ENCODE data around the gene PFN2.
"Not testable (repeated sequence)": the region's sequence is repeated elsewhere in the genome, so short reads cannot be mapped to it uniquely, and the experiment has no call there.

PFN2 gene, protein sequence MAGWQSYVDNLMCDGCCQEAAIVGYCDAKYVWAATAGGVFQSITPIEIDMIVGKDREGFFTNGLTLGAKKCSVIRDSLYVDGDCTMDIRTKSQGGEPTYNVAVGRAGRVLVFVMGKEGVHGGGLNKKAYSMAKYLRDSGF

DNA sequence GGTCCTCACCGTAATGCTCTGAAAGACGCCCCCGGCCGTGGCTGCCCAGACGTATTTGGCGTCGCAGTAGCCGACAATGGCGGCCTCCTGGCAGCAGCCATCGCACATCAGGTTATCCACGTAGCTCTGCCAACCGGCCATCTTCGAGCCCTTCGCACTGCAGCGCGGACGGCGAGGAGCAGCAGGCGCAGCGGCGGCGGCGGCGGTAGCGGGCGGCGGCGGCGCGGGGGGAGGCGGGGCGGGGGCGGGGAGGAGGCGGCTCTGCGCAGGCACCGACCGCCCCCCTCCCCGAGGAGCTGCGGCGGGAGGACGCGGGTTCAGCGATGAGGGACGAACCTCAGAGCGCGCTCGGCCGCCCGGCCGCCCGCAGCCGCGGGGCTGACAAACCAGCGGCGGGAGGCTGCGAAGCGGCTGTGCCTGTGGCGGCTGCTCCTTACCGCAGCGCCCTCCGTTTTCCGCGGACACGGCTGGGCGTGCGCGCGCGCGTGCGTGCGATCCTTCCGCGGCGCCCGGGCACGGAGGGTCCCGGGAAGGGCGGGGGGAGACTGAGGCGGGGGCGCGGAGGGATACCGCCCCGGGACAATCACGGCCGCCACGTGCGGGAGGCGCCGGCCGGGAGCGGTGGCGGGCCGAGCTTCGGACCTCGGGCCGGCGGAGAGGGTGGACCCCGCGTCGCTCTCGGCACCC lies at the start of gene PFN2:
TSS of gene PFN2 (minus strand) at position 180 of the 687 bp plus-strand sequence. CDS start at position 141, 39 bp downstream.
- DNase-seq (ENCODE audit: low read depth, low spot score): no peak

DNA sequence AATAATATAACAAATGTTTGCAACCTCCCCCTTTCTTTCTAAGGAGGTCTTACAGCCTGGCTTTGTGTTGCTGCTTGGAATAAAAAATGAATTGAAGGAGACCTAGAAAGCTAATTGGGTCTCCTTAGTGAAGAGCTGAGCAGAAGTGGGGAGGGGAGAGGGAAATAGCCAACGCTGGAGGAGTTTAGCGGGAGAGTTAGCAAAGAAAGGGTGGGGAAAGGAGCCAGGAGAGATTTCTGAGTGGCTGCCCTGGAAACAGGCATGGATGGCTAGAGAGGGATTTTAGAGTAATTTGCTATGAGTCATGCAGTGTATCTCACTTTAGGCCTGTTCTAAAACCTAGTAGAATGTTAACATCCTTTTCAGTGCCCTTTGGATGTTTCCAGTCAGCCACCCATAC lies 45.2 kb upstream of the PFN2 start:
- DNase-seq (ENCODE audit: low read depth, low spot score): no peak

DNA sequence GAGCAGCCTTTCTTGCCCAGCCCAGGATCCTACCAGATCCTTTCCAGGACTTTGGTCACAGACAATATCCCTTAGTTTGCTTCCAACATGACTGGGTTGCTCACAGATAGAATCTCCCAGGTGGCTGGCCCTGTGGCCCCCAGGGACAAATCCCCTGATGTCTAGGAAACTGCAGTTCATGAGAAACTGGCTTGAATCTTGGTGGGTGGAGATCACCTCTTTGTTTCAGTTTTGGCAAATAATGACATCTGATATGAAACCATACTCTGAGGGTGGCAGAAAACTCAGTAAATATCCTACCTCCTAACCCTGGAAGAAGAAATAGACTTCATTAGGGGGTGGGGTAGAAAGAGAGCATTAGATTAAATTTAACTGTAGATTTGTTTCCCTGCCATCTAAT lies 44.1 kb upstream of the PFN2 start:
- DNase-seq (ENCODE audit: low read depth, low spot score): no peak

DNA sequence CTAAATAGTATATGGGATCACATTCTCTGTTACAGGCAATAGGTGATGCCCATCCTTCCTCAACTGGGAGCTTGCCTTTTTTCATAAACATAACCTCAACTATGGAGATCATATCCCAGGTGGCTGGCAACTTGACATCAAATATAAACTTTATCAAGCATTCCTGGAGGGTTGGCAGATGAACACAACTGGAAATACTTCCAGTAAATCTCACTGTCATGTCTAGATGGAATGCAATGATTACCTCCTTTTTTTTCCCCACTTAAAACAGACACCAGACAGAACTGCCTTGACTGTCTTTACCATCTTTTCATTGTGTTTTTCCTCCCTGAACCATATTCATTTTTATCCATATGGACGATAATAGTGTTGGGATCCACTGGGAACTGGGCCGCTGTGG lies 43.1 kb upstream of the PFN2 start:
- no peak for DNase-seq (ENCODE audit: low read depth, low spot score)

DNA sequence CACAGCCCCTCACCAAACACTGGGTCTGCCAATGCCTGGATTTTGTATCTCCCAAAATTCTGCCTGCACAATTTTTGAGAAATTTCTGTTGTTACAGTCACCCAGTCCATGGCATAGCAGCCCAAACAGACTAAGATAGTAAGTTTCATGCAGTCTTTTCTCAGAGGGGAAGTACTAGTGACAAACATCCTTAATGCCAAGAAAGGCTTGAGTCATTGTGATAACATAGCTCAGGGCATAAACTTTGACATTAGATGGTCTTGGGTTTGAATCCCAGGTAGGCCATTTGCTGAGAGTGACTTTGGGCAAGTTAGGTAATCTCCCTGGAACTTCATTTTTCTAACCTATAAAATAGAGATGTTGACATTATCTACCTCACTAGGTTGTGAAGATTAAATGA lies 36.1 kb upstream of the PFN2 start:
- DNase-seq (ENCODE audit: low read depth, low spot score): no peak

DNA sequence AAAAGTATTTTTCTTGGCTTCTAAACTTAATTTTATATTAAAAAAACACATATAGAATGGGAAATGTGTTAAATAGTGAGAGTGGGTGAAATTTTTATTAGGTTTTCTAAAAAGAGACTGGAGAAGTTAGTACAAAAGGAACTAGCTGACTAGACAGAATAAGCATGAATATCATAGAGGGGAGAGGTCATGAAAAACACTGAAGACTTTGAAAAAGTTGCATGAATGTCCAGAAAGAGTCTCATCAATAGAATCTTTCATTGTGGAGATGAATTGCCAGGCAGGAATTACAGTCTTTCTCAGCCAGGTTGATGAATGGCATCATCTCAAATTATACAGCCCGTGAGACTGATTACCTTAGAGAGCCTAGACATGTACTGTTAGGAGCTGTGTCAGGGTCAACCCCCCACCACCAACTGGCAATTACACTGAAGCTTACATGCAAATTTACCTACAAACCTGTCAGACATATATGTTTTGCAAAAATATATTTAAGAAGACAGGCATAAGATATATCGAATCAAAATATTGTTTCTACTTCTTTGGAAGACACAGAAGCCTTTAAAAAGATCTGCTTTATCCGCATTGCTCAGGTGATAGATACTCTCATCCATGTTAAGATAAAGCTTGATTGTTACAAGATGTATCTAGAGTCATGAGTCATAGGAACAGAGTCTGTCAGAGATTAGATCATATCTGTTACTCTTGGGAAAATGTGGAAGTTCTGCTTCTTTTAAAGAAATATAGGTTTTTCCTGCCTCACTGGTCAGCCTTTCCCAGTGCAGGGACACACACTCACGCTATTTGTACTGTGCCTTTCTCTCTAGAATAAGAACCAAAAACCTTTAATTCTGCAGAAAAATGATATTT lies 34.8 kb upstream of the PFN2 start:
- DNase-seq (ENCODE audit: low read depth, low spot score): no peak

DNA sequence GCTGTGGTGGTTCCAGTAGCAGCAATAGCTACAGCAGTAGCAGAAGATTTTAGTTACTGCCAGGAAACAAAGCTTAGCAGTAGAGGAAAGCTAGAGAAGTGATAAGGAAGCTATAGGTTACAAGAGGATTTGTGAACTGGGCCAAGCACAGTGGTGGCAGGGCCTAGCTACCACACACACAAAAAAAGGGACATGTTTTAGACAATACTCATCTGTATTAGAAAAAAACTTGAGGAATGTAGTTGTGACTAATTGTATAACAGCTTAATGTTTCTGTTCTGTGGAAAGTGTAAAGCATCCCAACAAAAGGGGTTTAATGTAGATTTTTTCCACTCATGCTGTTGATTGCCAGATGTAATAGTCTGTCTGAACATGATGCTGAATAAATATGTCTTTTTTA lies 29.9 kb upstream of the PFN2 start:
- no peak for DNase-seq (ENCODE audit: low read depth, low spot score)

DNA sequence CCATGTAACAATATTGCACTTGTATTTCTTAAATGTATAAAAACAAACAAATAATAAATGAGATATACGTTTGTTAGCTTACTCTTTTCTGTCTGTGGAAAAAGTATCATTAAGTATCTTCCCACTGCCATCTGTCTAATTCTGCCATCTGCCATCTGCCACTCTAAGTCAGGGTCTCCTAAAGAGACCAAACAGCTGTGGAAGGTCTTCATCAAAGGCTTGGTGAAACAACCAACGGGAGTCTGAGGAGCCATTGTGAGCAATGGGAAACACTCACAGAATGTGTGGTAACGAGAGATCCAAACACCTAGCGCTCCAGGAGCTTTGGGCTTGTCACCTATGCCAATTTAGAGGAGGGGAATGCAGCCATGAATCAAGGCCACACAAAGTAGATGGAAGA lies 28.7 kb upstream of the PFN2 start:
- DNase-seq (ENCODE audit: low read depth, low spot score): no peak

DNA sequence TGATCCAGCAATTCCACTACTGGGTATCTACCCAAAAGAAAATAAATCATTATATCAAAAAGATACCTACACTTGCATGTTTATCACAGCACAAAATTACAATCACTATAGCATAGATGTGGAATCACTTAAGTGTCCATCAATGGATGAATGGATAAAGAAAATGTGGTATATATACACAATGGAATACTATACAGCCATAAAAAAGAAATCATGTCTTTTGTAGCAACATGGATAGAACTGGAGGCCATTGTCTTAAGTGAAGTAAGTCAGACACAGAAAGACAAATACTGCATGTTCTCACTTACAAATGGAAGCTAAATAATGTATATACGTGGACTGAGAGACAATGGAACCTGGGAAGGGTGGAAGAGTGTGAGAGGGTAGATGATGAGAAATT lies 28.3 kb upstream of the PFN2 start:
- no peak for DNase-seq (ENCODE audit: low read depth, low spot score)

DNA sequence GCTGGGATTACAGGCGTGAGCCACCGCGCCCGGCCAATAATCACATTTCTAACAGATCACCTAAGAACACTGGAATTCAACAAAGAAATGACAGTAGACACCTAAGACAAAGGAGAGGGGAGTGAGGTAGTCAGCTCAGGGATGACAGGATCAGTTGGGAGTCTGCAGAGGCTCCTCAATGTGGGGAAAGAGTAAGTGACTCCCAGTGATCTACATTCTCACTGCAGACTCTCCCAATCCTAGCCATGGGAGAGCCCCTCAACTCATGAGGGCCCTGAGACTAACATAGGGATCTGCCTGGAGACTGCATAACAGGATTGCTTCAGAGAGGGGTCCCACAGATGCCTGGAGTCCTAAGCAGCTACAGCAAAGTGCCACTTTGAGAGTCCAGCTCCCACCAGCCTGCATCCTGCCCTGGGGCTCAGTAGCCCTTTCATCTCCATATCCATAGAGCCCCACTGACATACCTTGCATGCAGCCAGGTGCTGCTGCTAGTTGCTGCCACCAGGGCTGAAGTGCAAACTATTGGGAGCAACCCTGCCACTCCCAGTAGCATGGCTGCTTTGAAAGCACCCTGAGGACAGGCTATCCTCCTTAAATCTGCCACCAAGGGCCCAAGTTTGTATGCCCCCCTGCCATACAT lies 21.8 kb upstream of the PFN2 start:
- no peak for DNase-seq (ENCODE audit: low read depth, low spot score)

DNA sequence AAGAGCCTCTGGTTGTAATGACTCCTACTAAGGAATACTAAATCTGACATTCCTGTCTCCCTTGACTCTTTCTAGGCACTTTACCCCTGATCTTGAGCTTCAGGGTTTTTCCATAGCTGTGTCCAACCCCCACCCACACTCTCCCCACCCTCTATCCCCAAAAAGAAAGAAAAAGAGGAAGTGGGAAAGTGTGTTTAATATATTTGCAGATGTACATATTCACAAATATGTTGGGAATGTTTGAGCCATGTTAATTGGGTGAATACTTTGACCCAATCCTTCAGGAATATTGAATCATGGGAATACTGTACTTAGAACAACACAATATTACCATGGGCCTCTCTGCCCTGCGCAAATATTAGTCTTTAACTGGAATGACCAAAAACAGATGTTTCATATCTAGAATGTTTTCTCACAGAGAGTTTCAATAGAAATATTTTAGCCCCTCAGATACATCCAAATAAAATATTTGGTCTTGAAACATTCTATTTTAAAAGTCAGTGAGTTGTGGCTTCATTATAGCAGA lies 19.8 kb upstream of the PFN2 start:
- no peak for DNase-seq (ENCODE audit: low read depth, low spot score)

DNA sequence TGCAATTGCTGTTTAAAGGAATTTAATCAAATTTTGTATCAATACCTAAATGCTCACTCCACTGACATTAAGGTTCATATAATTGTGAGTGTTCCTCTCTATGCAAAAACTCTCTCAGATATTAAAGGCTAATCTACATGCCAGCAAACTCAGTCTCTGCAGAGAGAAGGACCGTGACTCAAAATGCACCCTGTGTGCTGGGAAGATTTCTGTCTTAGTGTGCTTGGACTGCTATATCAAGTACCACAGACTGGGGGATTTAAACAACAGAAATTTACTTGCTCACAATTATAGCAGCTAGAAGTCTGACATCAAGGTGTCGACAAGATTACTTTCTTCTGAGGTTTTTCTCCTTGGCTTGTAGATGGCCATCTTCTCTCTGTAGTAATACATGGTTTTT lies 18.6 kb upstream of the PFN2 start:
- DNase-seq (ENCODE audit: low read depth, low spot score): no peak

DNA sequence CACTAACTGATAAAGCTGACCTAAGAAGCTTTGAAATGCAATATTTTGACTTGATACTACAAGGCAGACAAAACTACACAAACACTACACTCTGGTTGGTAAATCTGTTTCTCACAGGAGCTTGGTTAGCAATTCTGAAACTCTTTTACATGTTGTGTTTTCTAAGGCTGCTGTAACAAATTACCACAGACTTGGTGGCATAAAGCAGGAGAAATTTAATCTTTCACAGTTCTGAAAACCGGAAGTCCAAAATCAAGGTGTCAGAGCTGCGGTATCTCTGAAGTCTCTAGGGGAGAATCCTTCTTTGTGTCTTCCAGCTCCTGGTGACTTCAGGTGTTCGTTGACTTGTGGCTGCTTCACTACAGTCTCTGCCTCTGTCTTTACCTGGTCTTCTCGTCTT lies 12.9 kb upstream of the PFN2 start:
- no peak for DNase-seq (ENCODE audit: low read depth, low spot score)

DNA sequence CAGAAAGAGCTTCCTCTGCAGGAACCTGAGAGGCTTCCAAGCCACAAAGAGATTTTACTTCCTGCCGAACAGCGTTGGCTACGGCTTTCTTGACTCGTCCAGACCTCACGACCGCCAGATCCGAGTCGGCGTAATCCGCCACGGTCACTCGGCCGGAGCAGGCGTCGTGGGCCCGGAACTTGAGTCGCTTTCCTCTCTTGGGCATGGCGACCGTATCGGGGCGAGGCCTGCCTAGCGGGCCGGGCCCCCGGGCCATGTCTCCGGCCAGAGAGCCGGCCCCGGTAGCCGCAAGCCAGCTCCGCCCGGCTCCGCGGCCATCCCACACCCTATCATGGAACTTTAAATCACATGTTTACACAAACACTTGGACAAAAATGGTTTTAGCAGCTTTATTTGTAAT lies 12.4 kb upstream of the PFN2 start:
- DNase-seq (ENCODE audit: low read depth, low spot score): not testable (repeated sequence)

DNA sequence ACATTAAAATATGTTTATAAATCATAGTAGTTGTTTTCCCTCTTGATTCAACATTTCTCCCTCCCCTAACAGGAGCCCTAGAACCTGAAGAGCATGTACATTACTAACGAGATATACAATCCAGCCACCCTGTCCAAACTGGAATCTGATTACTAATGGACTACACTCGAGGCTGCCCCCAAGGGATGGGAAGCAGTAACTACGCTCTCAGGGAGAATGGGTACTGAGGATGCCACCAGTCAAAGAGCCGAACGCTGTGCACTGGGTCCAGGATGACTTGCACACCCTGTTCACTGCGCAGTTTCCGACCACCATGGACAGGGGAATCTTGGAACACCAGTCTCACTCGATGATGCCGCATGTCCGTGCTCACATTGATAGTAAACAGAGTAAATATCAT lies 11.3 kb upstream of the PFN2 start:
- not testable (repeated sequence) for DNase-seq (ENCODE audit: low read depth, low spot score)

DNA sequence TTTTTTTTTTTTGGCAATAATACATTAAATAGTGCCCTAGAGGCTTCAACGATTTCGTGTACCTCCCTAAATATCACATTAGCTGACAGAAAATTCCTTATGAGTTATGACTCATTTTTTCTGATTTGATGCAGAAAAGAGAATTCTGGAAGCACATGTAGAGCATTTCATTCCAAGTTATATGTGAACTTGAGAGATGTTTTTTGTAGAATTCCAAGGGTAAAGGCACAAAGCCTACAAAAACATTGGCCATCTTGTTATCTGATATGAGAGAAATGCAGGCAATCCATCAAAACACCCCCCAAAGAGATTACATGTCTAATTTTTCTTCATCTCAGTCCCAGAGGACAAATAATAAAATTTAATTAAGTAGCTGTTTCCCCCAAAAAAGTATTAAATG lies 6.7 kb upstream of the PFN2 start:
- DNase-seq (ENCODE audit: low read depth, low spot score): no peak

DNA sequence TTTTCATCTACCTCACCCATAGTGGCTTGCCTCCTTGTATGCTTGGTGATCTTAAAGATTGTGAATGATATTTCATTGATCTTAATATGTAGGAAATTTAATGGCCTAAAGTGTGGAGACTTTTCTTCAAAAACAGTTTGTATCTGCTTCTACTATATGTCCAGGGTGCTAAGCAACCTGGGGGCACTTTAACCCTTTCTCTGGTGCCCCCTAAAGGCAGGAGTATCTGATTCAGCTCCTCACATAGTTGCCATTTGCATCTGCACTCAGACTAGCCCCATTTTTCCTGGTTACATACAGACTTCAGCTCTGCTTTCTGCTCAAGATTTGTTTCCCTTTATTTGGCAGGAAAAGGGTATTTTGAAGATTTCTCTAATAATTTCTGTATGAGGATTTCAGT lies 5.2 kb upstream of the PFN2 start:
- DNase-seq (ENCODE audit: low read depth, low spot score): no peak

DNA sequence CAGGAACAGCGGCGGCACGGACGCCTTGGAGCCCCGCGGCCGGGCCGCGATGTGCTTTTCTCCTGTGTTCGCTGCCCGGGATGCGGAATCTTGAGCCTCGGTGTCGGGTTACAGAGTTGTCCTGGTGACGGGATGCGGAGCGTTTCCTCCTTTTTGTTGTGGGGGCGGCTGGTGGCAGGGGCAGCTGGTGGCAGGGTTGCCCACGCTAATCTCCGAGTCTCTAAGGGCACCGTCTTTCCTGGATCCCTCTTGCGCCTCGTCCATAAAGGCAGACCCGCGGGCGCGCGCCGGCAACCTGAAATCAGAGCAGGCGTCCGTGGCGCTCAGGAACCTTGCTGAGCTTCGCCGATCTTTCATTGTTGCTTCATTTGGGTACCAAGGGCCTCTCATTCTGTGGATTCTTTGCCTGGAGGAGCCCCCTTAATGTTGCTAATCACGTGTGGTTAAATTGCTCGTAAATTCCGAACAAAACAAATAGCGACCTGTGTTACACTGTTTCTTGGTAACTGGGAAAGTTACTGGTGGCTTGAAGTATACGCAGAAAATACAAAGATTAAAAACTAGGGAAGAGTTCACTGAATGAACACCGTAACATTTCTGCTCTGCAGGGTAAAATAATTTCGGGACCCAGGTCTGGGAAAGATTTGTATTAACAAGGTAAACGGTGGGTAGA lies 844 bp upstream of the PFN2 start:
- no peak for DNase-seq (ENCODE audit: low read depth, low spot score)

DNA sequence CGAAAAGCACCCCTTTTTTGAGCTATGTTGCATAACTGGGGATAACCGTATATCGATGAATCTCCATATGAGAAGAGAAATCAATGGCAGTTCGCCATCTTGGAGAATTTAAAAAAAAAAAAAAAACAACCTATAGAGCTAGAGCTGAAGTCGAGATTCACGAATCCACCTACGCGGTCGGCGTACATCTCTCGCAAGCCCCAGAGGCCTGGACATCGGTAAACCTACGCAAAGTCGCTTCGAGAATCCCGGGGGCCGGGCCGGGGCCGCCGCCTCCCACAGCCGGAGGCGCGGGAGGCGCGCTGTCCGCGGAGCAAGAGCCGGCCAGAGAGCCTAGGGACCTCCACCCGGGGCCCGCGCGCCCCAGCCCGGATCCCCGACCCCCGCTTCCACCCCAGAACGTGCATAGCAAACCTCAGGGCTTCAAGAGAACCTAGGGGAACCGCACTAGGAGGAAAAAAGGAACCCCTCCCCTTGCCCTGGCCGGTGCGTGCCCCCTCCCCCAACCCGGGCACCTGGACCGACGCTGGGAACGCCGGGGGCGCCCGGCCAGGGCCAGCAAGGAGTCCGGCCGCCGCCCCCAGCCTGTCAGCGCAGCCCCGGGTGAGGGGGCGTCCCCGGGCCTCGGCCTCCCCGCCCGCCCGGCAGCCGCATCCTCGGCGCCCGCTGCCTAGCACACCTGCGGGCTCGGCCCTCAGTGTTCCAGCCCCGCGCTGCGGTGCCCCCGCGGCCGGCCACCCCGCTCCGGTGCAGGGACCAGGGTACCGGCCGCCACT lies 567 bp downstream of the PFN2 start:
- DNase-seq (ENCODE audit: low read depth, low spot score): peak; percentile 33

DNA sequence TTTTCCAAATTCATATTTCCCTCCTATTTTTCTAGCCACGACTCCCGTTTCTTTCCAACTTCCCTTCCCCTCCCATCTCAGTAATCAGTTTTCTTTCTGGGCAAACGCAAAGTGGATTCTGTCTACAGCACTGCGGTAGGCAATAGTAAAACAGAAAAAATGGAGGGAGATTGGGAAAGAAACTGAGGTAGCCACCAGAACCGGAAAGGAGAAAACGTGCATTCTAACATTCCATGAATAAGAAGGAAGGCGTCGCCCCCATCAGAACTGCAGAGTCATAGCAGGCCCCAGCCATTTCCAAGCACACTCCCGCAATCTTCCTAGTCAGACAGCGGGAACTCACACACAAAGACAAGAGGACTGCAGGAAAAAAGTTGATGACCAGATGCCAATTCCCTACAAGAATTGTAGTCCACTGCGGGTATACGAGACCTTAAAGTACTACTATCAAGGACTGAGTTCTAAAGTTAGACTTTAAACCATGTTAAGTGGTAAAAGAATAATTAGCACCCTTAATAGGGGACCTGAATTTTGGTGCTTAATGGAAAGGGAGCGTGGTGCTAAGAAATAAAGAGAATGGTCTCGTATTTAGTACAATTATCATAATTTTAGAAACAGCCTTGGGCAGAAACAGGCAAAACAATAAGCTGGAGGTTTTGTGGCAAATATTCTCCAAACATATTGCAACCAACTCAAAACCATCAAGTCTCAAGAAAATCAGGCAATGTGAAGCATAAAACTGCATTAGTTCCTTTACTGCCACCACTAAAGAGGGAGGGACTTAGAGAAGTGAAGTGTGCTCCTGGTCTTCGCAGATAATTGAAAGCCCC lies 1.4 kb downstream of the PFN2 start:
- DNase-seq (ENCODE audit: low read depth, low spot score): no peak
